Spinal cord (tissue), 4 donors: Measurements from ENCODE around the gene CDC25B. TPM values are rescaled to one million over a fixed set of nuclear protein-coding genes. Genes with fewer than 3 reads are reported as not detected.

Experiments
- polyA plus RNA-seq, 2 donors: library from polyadenylated mRNA; unstranded; fragments of 120-200 nt; gene quantifications; one replicate each; pipeline ENCODE4 v1.2.1, GENCODE V29; 2013; ENCODE audit not compliant: insufficient read length in 2 of 2
- total RNA-seq, 2 donors: library from RNA; depleted of rRNA in 1 of 2; stranded (reverse); fragments of 120-200 nt in 1 of 2; fragments of >200 nt in 1 of 2; gene quantifications; one replicate each; pipeline versions ENCODE4 v1.2.3 to v1.2.4, GENCODE V29; 2013 to 2014

The CDC25B gene
- total and polyA plus RNA-seq, 4 donors, result 22.2 to 66.8 (median 46.4) TPM

Other genes starting within 250 kb of the CDC25B start
- not detected for gene GFRA4, start 132.9 kb upstream of the CDC25B start, total RNA-seq
- under 1 TPM in 1 of 2 donors, not detected in 1; 0.15 TPM for gene GFRA4, start 132.9 kb upstream of the CDC25B start, polyA plus RNA-seq
- 10 to 100 TPM; 21.1 to 45.9 TPM for gene ADAM33, start 114.3 kb upstream of the CDC25B start, total RNA-seq
- gene ADAM33, start 114.3 kb upstream of the CDC25B start, polyA plus RNA-seq, result 10 to 100 TPM; 18.9 to 46.3 TPM
- 1 to 10 TPM; 1.8 to 1.9 TPM for gene SIGLEC1, start 83.7 kb upstream of the CDC25B start, total RNA-seq
- 1 to 10 TPM in 1 of 2 donors, under 1 TPM in 1; 0.71 to 1.1 TPM for gene SIGLEC1, start 83.7 kb upstream of the CDC25B start, polyA plus RNA-seq
- gene HSPA12B, start 63.6 kb upstream of the CDC25B start, total RNA-seq, result 10 to 100 TPM in 1 of 2 donors, 1 to 10 TPM in 1; 4.1 to 14.8 TPM
- gene HSPA12B, start 63.6 kb upstream of the CDC25B start, polyA plus RNA-seq, result 10 to 100 TPM; 13.2 to 16.1 TPM
- gene ADISSP, start 28.6 kb upstream of the CDC25B start, total RNA-seq, result 10 to 100 TPM; 15.6 to 40.4 TPM
- 10 to 100 TPM; 47.6 to 53.9 TPM for gene ADISSP, start 28.6 kb upstream of the CDC25B start, polyA plus RNA-seq
- 1 to 10 TPM; 2.8 to 8.5 TPM for gene SPEF1, start 14.9 kb upstream of the CDC25B start, total RNA-seq
- 10 to 100 TPM in 1 of 2 donors, 1 to 10 TPM in 1; 9.7 to 11.4 TPM for gene SPEF1, start 14.9 kb upstream of the CDC25B start, polyA plus RNA-seq
- 10 to 100 TPM; 35.9 to 74.8 TPM for gene CENPB, start 9.6 kb upstream of the CDC25B start, total RNA-seq
- gene CENPB, start 9.6 kb upstream of the CDC25B start, polyA plus RNA-seq, result 10 to 100 TPM; 75.5 to 80.3 TPM
- gene AP5S1, start 24.2 kb downstream of the CDC25B start, total RNA-seq, result 10 to 100 TPM; 10.3 to 18.7 TPM
- gene AP5S1, start 24.2 kb downstream of the CDC25B start, polyA plus RNA-seq, result 10 to 100 TPM; 12.4 to 19.1 TPM
- gene MAVS, start 50.5 kb downstream of the CDC25B start, total RNA-seq, result 10 to 100 TPM; 12.3 to 21.2 TPM
- 10 to 100 TPM; 23.5 to 34.9 TPM for gene MAVS, start 50.5 kb downstream of the CDC25B start, polyA plus RNA-seq
- 10 to 100 TPM; 45.2 to 52.5 TPM for gene PANK2, start 93.1 kb downstream of the CDC25B start, total RNA-seq
- 10 to 100 TPM; 31.0 to 39.8 TPM for gene PANK2, start 93.1 kb downstream of the CDC25B start, polyA plus RNA-seq
- gene RNF24, start 219.2 kb downstream of the CDC25B start, total RNA-seq, result 10 to 100 TPM; 14.8 to 15.3 TPM
- gene RNF24, start 219.2 kb downstream of the CDC25B start, polyA plus RNA-seq, result 10 to 100 TPM; 23.8 to 25.7 TPM